ENCODE results near the gene IL4R. TPM values are rescaled to one million over a fixed set of nuclear protein-coding genes. Genes with fewer than 3 reads are reported as not detected.
"Not testable (repeated sequence)": the region's sequence is repeated elsewhere in the genome, so short reads cannot be mapped to it uniquely, and the experiment has no call there.

The IL4R gene
- total RNA-seq, 2 donors from 2014 or later, result 163 to 216 TPM

- peak overlapping the region; percentile 98 for H3K4me3 Mint-ChIP-seq
- H3K4me1 Mint-ChIP-seq, result peaks cover 50% of the 10 kb centered on the region
- no peaks in the 10 kb centered on the region for H3K27me3 Mint-ChIP-seq
- H3K36me3 Mint-ChIP-seq (ENCODE audit: low read depth), result peaks cover 99% of the 10 kb centered on the region
- H3K27ac Mint-ChIP-seq, result peak overlapping the region; percentile 92
- H3K9me3 Mint-ChIP-seq, result no peaks in the 10 kb centered on the region
- ATAC-seq (replicated peaks), result no peak
Observed at GRCh38 chr16:27325736-27326135, 12.0 kb downstream of the IL4R start.

DNA sequence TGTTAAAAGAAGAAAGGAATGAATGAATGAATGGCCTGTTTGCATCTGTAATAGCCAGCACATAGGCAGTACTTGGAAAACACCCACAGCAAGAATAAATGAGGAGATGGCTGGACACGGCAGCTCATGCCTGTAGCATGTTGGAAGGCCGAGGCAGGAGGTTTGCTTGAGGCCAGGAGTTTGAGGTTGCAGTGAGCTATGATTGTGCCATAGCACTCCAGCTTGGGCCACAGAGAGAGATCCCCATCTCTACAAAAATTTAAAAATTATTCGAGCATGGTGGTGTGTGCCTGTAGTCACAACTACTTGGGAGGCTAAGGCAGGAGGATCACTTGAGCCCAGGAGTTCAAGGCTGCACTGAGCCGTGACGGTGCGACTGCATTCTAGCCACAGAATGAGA lies 12.5 kb downstream of the IL4R start:
- H3K9me3 Mint-ChIP-seq, result no peaks in the 10 kb centered on the region
- ATAC-seq (replicated peaks), result no peak
- H3K27ac Mint-ChIP-seq, result peak overlapping the region; percentile 92
- H3K27me3 Mint-ChIP-seq, result no peaks in the 10 kb centered on the region
- H3K4me3 Mint-ChIP-seq, result peak overlapping the region; percentile 98
- peaks cover 99% of the 10 kb centered on the region for H3K36me3 Mint-ChIP-seq (ENCODE audit: low read depth)
- peaks cover 46% of the 10 kb centered on the region for H3K4me1 Mint-ChIP-seq

DNA sequence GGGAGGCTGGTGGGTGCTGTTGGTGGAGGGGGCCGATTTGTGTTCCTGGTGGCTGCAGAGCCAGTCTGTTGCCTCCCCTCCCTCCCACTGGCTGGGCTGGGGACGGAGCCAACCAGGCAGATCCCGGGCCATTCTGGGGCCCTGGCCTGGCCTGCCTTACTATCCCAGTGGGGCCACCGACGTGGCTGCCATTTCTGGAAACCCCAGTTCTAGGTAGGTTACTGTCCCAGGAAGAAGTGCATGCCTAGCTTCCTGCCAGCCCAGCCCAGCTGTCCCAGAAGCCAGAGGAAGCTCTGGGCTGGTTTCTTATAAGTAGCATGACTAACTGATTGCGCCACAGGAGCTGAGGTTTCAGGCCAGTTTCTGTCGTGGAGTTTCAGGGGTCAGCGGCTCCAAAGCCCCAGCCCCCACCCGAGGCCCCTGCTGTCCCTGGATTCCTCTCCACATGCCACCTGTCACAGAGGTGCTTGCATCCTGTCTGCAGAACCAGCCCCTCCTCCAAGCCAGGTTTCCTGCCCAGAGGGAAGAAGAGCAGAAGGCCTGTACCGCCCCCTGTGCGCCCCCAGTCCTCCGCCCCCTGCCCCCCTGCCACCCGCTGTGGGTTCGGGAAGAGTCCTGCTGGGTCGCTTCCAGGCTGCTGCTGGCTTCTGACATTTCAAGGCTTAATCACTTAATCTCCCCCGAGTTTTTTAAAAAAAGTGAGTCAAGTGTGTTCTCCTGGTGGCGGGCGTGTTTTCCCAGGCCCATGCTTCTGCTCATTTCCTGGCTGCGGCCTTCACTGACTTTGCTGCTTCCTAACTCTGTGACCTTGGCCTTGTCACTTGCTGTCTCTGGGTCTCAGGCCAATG lies 13.2 kb downstream of the IL4R start:
- ATAC-seq (replicated peaks), result peak; percentile 78
- peaks cover 99% of the 10 kb centered on the region for H3K36me3 Mint-ChIP-seq (ENCODE audit: low read depth)
- peak overlapping the region; percentile 98 for H3K4me3 Mint-ChIP-seq
- no peaks in the 10 kb centered on the region for H3K9me3 Mint-ChIP-seq
- H3K4me1 Mint-ChIP-seq, result peaks cover 48% of the 10 kb centered on the region
- H3K27me3 Mint-ChIP-seq, result no peaks in the 10 kb centered on the region
- H3K27ac Mint-ChIP-seq, result peak overlapping the region; percentile 92

GRCh38 chr16:27327586-27327915 lies 13.8 kb downstream of the IL4R start:
- Mint-ChIP-seq H3K36me3 (ENCODE audit: low read depth) (peaks cover 99% of the 10 kb centered on the region), H3K4me1 (peaks cover 50% of the 10 kb centered on the region), H3K4me3 (peak overlapping the region; percentile 98), H3K27ac (peak overlapping the region; percentile 92), H3K27me3 (no peaks in the 10 kb centered on the region), H3K9me3 (no peaks in the 10 kb centered on the region)
- no peak for ATAC-seq (replicated peaks)

DNA sequence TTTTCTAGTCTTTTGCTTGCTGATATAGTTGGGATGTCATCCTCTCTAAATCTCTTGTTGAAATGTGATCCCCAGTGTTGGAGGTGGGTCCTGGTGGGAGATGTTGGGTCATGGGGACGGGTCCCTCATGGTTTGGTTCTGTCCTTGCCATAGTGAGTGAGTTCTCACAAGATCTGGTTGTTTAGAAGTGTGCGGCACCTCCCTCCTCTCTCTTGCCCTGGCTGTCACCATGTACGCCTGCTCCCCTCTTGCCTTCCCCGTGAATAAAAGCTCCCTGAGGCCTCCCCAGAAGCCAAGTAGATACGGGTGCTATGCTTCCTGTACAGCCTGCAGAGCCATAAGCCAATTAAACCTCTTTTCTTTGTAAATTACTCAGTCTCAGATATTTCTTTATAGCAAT lies 15.2 kb downstream of the IL4R start:
- peaks cover 47% of the 10 kb centered on the region for H3K4me1 Mint-ChIP-seq
- no peaks in the 10 kb centered on the region for H3K27me3 Mint-ChIP-seq
- no peak for ATAC-seq (replicated peaks)
- peak overlapping the region; percentile 74 for H3K27ac Mint-ChIP-seq
- peak overlapping the region; percentile 98 for H3K4me3 Mint-ChIP-seq
- no peaks in the 10 kb centered on the region for H3K9me3 Mint-ChIP-seq
- peaks cover 99% of the 10 kb centered on the region for H3K36me3 Mint-ChIP-seq (ENCODE audit: low read depth)

GRCh38 chr16:27329376-27330079 lies 15.8 kb downstream of the IL4R start:
- not testable (repeated sequence) for H3K9me3 Mint-ChIP-seq; H3K27me3 Mint-ChIP-seq; ATAC-seq (replicated peaks)
- Mint-ChIP-seq H3K4me3 (peak overlapping the region; percentile 98), H3K36me3 (ENCODE audit: low read depth) (peaks cover 99% of the 10 kb centered on the region), H3K27ac (peak overlapping the region; percentile 74), H3K4me1 (peaks cover 52% of the 10 kb centered on the region)

GRCh38 chr16:27330542-27330941 lies 16.8 kb downstream of the IL4R start:
- H3K36me3 Mint-ChIP-seq (ENCODE audit: low read depth), result peaks cover 99% of the 10 kb centered on the region
- H3K4me3 Mint-ChIP-seq, result peak overlapping the region; percentile 98
- no peaks in the 10 kb centered on the region for H3K9me3 Mint-ChIP-seq
- ATAC-seq (replicated peaks), result peak; percentile 42
- H3K27ac Mint-ChIP-seq, result peak overlapping the region; percentile 74
- no peaks in the 10 kb centered on the region for H3K27me3 Mint-ChIP-seq
- H3K4me1 Mint-ChIP-seq, result peaks cover 47% of the 10 kb centered on the region

DNA sequence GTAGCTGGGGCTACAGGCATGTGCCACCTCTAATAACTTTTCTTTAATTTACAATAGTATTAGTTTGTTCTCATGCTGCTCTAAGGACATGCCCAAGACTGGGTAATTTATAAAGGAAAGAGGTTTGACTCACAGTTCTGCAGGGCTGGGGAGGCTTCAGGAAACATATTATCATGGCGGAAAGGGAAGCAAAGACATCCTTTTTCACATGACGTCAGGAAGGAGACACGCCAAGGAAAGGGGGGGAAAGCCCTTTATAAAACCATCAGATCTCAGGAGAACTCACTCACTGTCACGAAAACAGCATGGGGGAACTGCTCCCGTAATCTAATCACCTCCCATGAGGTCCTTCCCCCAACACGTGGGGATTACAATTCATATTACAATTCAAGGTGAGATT lies 18.3 kb downstream of the IL4R start:
- H3K36me3 Mint-ChIP-seq (ENCODE audit: low read depth), result peaks cover 99% of the 10 kb centered on the region
- H3K9me3 Mint-ChIP-seq, result no peaks in the 10 kb centered on the region
- no peak overlapping the region for H3K4me3 Mint-ChIP-seq
- no peak for ATAC-seq (replicated peaks)
- no peaks in the 10 kb centered on the region for H3K27me3 Mint-ChIP-seq
- H3K27ac Mint-ChIP-seq, result no peak overlapping the region
- H3K4me1 Mint-ChIP-seq, result peaks cover 42% of the 10 kb centered on the region

DNA sequence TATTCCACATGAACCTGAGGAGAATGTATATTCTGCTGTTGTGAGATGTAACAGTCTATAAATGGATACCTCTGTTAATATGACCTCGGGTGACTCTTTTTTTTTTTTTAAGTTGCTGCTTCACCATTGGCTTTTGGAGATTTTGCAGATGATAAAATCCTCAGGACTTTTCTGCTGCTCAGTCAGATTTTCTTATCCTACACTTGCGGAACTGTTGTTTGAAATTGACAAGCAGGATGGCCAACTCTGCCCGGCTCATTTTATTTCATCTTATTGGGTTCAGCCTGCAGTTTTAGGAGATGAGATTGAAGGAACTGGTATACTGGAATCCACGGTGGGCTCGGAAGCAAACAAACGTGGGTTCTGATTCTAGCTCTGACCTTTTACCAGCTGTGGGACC lies 19.3 kb downstream of the IL4R start:
- H3K4me3 Mint-ChIP-seq, result no peak overlapping the region
- H3K9me3 Mint-ChIP-seq, result no peaks in the 10 kb centered on the region
- H3K36me3 Mint-ChIP-seq (ENCODE audit: low read depth), result peaks cover 100% of the 10 kb centered on the region
- no peak overlapping the region for H3K27ac Mint-ChIP-seq
- ATAC-seq (replicated peaks), result no peak
- peaks cover 37% of the 10 kb centered on the region for H3K4me1 Mint-ChIP-seq
- H3K27me3 Mint-ChIP-seq, result no peaks in the 10 kb centered on the region

DNA sequence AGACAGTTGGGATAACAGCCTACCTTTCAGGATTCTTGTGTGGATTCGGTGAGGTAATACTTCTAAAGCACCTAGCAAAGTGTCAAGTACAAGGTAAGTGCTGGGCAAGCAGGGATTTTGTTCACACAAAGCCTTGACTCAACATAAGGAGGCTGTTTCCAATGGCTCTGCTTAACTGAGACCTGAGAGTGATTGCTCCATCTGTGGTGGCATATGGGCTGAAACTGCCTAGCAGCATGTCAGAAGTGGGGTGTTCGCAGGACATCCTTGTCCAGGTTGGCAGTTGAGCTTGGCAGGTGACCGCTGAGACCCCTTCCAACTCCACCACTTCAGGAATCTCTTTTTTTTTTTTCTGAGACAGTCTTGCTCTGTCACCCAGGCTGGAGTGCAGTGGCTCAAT lies 19.8 kb downstream of the IL4R start:
- H3K36me3 Mint-ChIP-seq (ENCODE audit: low read depth), result peaks cover 100% of the 10 kb centered on the region
- H3K4me1 Mint-ChIP-seq, result peaks cover 37% of the 10 kb centered on the region
- H3K9me3 Mint-ChIP-seq, result no peaks in the 10 kb centered on the region
- ATAC-seq (replicated peaks), result no peak
- no peak overlapping the region for H3K4me3 Mint-ChIP-seq
- H3K27ac Mint-ChIP-seq, result no peak overlapping the region
- no peaks in the 10 kb centered on the region for H3K27me3 Mint-ChIP-seq

DNA sequence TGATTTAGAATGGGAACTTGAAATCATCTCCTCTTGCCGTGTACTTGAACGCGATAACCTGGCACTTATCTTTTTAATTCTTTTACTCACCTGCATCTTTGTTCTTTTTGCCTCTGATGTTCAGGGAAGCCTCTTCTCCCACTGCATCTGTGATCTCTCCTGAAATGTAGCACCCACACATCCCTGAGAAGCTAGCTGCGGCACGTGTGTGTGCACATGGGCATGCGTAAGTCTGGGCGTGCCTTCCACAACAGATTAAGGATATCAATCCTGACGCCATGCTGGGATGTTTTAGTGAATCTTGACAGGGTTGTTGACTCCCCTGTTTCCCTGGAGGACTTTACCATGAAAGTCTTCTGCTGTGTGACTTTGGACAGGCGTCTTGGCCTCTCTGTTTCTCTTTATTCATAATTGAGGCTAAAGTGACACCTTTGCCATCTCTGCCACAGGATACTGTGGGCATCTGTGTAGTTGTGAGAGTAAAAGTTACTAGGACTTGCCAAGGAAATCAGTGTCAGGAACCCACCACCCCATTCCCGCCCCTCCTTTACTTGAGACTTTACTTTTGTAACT lies 20.5 kb downstream of the IL4R start:
- no peak overlapping the region for H3K4me3 Mint-ChIP-seq
- peak overlapping the region; percentile 52 for H3K27ac Mint-ChIP-seq
- H3K9me3 Mint-ChIP-seq, result no peaks in the 10 kb centered on the region
- no peak for ATAC-seq (replicated peaks)
- H3K27me3 Mint-ChIP-seq, result no peaks in the 10 kb centered on the region
- peaks cover 30% of the 10 kb centered on the region for H3K4me1 Mint-ChIP-seq
- peaks cover 100% of the 10 kb centered on the region for H3K36me3 Mint-ChIP-seq (ENCODE audit: low read depth)

DNA sequence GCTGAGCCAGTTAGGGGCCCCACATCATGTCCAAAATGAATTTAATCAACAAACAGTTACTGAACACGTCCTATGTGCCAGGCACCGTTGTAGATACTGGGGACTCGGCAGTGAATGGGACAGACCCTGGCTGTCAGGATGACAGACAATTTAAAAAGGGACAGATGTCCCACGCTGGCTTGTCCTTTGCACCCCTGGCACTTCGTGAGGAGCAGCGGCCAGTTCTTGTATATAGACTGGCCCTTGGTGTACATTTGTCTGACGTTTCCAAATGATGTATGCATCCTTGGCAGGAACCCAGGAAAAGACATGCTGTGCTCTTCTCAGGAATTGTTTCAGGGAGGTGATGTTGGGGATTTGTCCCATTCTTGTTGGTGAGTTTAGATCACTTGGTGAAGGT lies 21.1 kb downstream of the IL4R start:
- Mint-ChIP-seq H3K36me3 (ENCODE audit: low read depth) (peaks cover 100% of the 10 kb centered on the region), H3K9me3 (no peaks in the 10 kb centered on the region), H3K4me1 (peaks cover 30% of the 10 kb centered on the region), H3K4me3 (no peak overlapping the region), H3K27me3 (no peaks in the 10 kb centered on the region), H3K27ac (no peak overlapping the region)
- no peak for ATAC-seq (replicated peaks)

- Mint-ChIP-seq H3K27me3 (no peaks in the 10 kb centered on the region), H3K27ac (peak overlapping the region; percentile 5), H3K4me3 (no peak overlapping the region), H3K4me1 (peaks cover 27% of the 10 kb centered on the region), H3K9me3 (no peaks in the 10 kb centered on the region), H3K36me3 (ENCODE audit: low read depth) (peaks cover 100% of the 10 kb centered on the region)
- ATAC-seq (replicated peaks), result no peak
Observed at GRCh38 chr16:27335349-27336053, 21.7 kb downstream of the IL4R start.

GRCh38 chr16:27337024-27337423 lies 23.2 kb downstream of the IL4R start:
- peaks cover 25% of the 10 kb centered on the region for H3K4me1 Mint-ChIP-seq
- H3K27me3 Mint-ChIP-seq, result no peaks in the 10 kb centered on the region
- no peak overlapping the region for H3K4me3 Mint-ChIP-seq
- H3K36me3 Mint-ChIP-seq (ENCODE audit: low read depth), result peaks cover 100% of the 10 kb centered on the region
- no peak for ATAC-seq (replicated peaks)
- H3K9me3 Mint-ChIP-seq, result no peaks in the 10 kb centered on the region
- H3K27ac Mint-ChIP-seq, result no peak overlapping the region
